Fibroblast of skin of back (primary cell): ENCODE results near the gene ZNF629.
A peak's percentile ranks its signal among the peaks of the same experiment; 100 is the strongest.

ENCODE experiments used
- DNase-seq: peaks from one replicate; pipeline ENCODE4 v3.0.0-alpha.2; 2013

ZNF629 gene

GRCh38 chr16:30747799-30748633 lies 39.0 kb downstream of the ZNF629 start, which contains the start of gene PHKG2:
Gene PHKG2, plus strand, starts transcription at chr16:30748425. Its CDS starts 396 bp downstream, at chr16:30748821.
- peak; percentile 99 for DNase-seq

- DNase-seq: no peak
Observed at GRCh38 chr16:30747331-30747730, 39.7 kb downstream of the ZNF629 start.

- DNase-seq: no peak
Observed at GRCh38 chr16:30746638-30747175, 40.3 kb downstream of the ZNF629 start.

- no peak for DNase-seq
Observed at GRCh38 chr16:30745082-30745481, 41.9 kb downstream of the ZNF629 start.

GRCh38 chr16:30744183-30744582 lies 42.8 kb downstream of the ZNF629 start:
- DNase-seq: no peak

GRCh38 chr16:30743716-30744115 lies 43.3 kb downstream of the ZNF629 start:
- no peak for DNase-seq

- DNase-seq: peak; percentile 91
Observed at GRCh38 chr16:30741461-30741914, 45.5 kb downstream of the ZNF629 start.

- peak; percentile 61 for DNase-seq
Observed at GRCh38 chr16:30740364-30741251, 46.4 kb downstream of the ZNF629 start.

- no peak for DNase-seq
Observed at GRCh38 chr16:30738984-30739951, 47.7 kb downstream of the ZNF629 start.

- DNase-seq: no peak
Observed at GRCh38 chr16:30737794-30738648, 49.0 kb downstream of the ZNF629 start.

GRCh38 chr16:30736995-30737793 lies 49.8 kb downstream of the ZNF629 start:
- DNase-seq: no peak

GRCh38 chr16:30731411-30731810 lies 55.6 kb downstream of the ZNF629 start:
- DNase-seq: no peak

- DNase-seq: no peak
Observed at GRCh38 chr16:30728899-30729672, 57.9 kb downstream of the ZNF629 start.
